NT2/D1 (cell line): ENCODE results near the gene NAV2.
A peak's percentile ranks its signal among the peaks of the same experiment; 100 is the strongest.

Source experiments
- DNase-seq: peaks from one replicate; pipeline ENCODE4 v3.0.0-alpha.2; 2011; ENCODE audit warnings: low read depth, low spot score
- H3K27me3 ChIP-seq: 2 replicates; pipeline ENCODE4 v1.6.0; 2011; ENCODE audit warnings: mild to moderate bottlenecking; ENCODE audit not compliant: insufficient read length, insufficient read depth
- H3K36me3 ChIP-seq: 2 replicates; pipeline ENCODE4 v1.6.1; 2011; ENCODE audit warnings: mild to moderate bottlenecking, low read length, mixed read lengths; ENCODE audit not compliant: insufficient read depth, insufficient read length
- H3K4me1 ChIP-seq: 2 replicates; pipeline ENCODE4 v1.5.1; 2011; ENCODE audit not compliant: insufficient read depth, insufficient read length
- H3K4me3 ChIP-seq: 2 replicates; pipeline ENCODE4 v1.5.1; 2011; ENCODE audit warnings: low read depth; ENCODE audit not compliant: insufficient read length
- H3K9ac ChIP-seq: 2 replicates; pipeline ENCODE4 v1.6.0; 2011; ENCODE audit warnings: low read depth; ENCODE audit not compliant: insufficient read length
- H3K9me3 ChIP-seq: 2 replicates; pipeline ENCODE4 v1.5.1; 2011; ENCODE audit warnings: mild to moderate bottlenecking, low read length; ENCODE audit not compliant: insufficient read depth
- SUZ12 ChIP-seq: IDR thresholded peaks from 2 replicates; pipeline ENCODE4 v1.6.1; 2011; ENCODE audit not compliant: insufficient read length, insufficient read depth; ENCODE audit errors: extremely low read depth
- YY1 ChIP-seq: IDR thresholded peaks from 2 replicates; pipeline ENCODE4 v1.6.1; 2011; ENCODE audit not compliant: insufficient read length, insufficient read depth
- ZNF274 ChIP-seq: IDR thresholded peaks from 2 replicates; pipeline ENCODE4 v1.6.1; 2011; ENCODE audit warnings: mild to moderate bottlenecking, low read depth, low read length

The NAV2 gene

GRCh38 chr11:20158597-20159257 lies 446.1 kb downstream of the NAV2 start:
- DNase-seq, result no peak
- Histone ChIP-seq H3K36me3 (no peaks in the 10 kb centered on the region), H3K9ac (no peak overlapping the region), H3K9me3 (no peaks in the 10 kb centered on the region), H3K27me3 (peaks cover 87% of the 10 kb centered on the region), H3K4me3 (no peak overlapping the region), H3K4me1 (peaks cover 9% of the 10 kb centered on the region)
- TF ChIP-seq ZNF274 (no peak), SUZ12 (peak; percentile 30)

GRCh38 chr11:20159466-20160381 lies 447.1 kb downstream of the NAV2 start:
- peak overlapping the region; percentile 6 for H3K4me3 ChIP-seq
- peaks cover 97% of the 10 kb centered on the region for H3K27me3 ChIP-seq
- no peak for DNase-seq
- no peaks in the 10 kb centered on the region for H3K9me3 ChIP-seq
- H3K4me1 ChIP-seq, result peaks cover 8% of the 10 kb centered on the region
- no peak overlapping the region for H3K9ac ChIP-seq
- TF ChIP-seq YY1, result no peak
- TF ChIP-seq ZNF274, result no peak
- TF ChIP-seq SUZ12, result peak; percentile 78
- no peaks in the 10 kb centered on the region for H3K36me3 ChIP-seq

GRCh38 chr11:20160425-20161229 lies 448.0 kb downstream of the NAV2 start, which contains the start of gene DBX1:
TSS of gene DBX1 (minus strand) at chr11:20160475. CDS start at chr11:20160324, 151 bp downstream.
- Histone ChIP-seq H3K9ac (no peak within 1 kb of the TSS), H3K4me1 (peaks cover 8% of the 10 kb centered on the region), H3K4me3 (peak within 1 kb of the TSS; percentile 6), H3K9me3 (no peaks in the 10 kb centered on the region), H3K36me3 (no peaks in the 10 kb centered on the region), H3K27me3 (peaks cover 99% of the 10 kb centered on the region)
- no peak for DNase-seq
- TF ChIP-seq ZNF274 (no peak), YY1 (no peak), SUZ12 (no peak)

GRCh38 chr11:20161230-20161918 lies 448.7 kb downstream of the NAV2 start:
- Histone ChIP-seq H3K36me3 (no peaks in the 10 kb centered on the region), H3K4me3 (no peak overlapping the region), H3K9me3 (no peaks in the 10 kb centered on the region), H3K27me3 (peaks cover 96% of the 10 kb centered on the region), H3K9ac (no peak overlapping the region), H3K4me1 (peaks cover 4% of the 10 kb centered on the region)
- DNase-seq, result peak; percentile 56
- TF ChIP-seq YY1, result no peak
- TF ChIP-seq SUZ12, result no peak
- no peak for TF ChIP-seq ZNF274

GRCh38 chr11:20161923-20162744 lies 449.5 kb downstream of the NAV2 start:
- TF ChIP-seq ZNF274 (no peak), YY1 (no peak), SUZ12 (no peak)
- H3K9me3 ChIP-seq, result no peaks in the 10 kb centered on the region
- no peak for DNase-seq
- H3K4me3 ChIP-seq, result no peak overlapping the region
- H3K27me3 ChIP-seq, result peaks cover 93% of the 10 kb centered on the region
- H3K9ac ChIP-seq, result no peak overlapping the region
- no peaks in the 10 kb centered on the region for H3K36me3 ChIP-seq
- H3K4me1 ChIP-seq, result peaks cover 4% of the 10 kb centered on the region
